CD14-positive monocyte (primary cell): ENCODE results near the gene CPNE9. TPM values are rescaled to one million over a fixed set of nuclear protein-coding genes. Genes with fewer than 3 reads are reported as not detected.
A peak's percentile ranks its signal among the peaks of the same experiment; 100 is the strongest.

Experiments
- DNase-seq, 3 donors: peaks; one replicate each; pipeline ENCODE4 v3.0.0-alpha.2; 2011 to 2022
- H2AFZ ChIP-seq: 2 replicates; pipeline ENCODE4 v1.6.0; 2012; ENCODE audit warnings: mild to moderate bottlenecking, low read depth, low read length, inconsistent platforms; ENCODE audit not compliant: insufficient read depth, poor library complexity, severe bottlenecking
- H3K27ac ChIP-seq, 2 donors: 1 replicate in 1 of 2; 2 replicates in 1 of 2; pipeline ENCODE4 v1.5.1; 2012 to 2013; ENCODE audit warnings: low read length in 2 of 2, control low read depth in 1 of 2, inconsistent platforms in 1 of 2, low read depth in 1 of 2, mild to moderate bottlenecking in 1 of 2
- H3K27me3 ChIP-seq, 2 donors: one replicate each; pipeline versions ENCODE4 v1.6.0 to v1.6.1; 2011 to 2013; ENCODE audit warnings: low read length in 2 of 2; ENCODE audit not compliant: control insufficient read depth in 2 of 2, insufficient read depth in 2 of 2
- H3K36me3 ChIP-seq, 2 donors: replicated peaks in 1 of 2; 1 replicate in 1 of 2; 2 replicates in 1 of 2; pipeline versions ENCODE4 v1.5.1 to v1.6.1; 2012 to 2013; ENCODE audit warnings: low read length in 2 of 2, control low read depth in 1 of 2, inconsistent platforms in 1 of 2, mild to moderate bottlenecking in 1 of 2; ENCODE audit not compliant: insufficient read depth in 2 of 2, control insufficient read depth in 1 of 2
- H3K4me1 ChIP-seq, 2 donors: 1 replicate in 1 of 2; 2 replicates in 1 of 2; pipeline versions ENCODE4 v1.5.1 to v1.6.1; 2012 to 2013; ENCODE audit warnings: low read length in 2 of 2, control low read depth in 1 of 2, inconsistent platforms in 1 of 2, mild to moderate bottlenecking in 1 of 2, moderate library complexity in 1 of 2; ENCODE audit not compliant: insufficient read depth in 2 of 2, control insufficient read depth in 1 of 2
- H3K4me2 ChIP-seq: replicated peaks from 2 replicates; pipeline ENCODE3; 2012; ENCODE audit warnings: low read length, moderate library complexity, mild to moderate bottlenecking; ENCODE audit not compliant: poor library complexity, severe bottlenecking; ENCODE audit errors: extremely low read depth
- H3K4me3 ChIP-seq, 3 experiments: fragments of 200-600 bp in 1 of 3; sonication (generic) in 1 of 3; replicated peaks in 1 of 3; 1 replicate in 2 of 3; 2 replicates in 1 of 3; pipeline ENCODE4 v1.5.1; 2011 to 2013; ENCODE audit warnings: low read length in 3 of 3, mild to moderate bottlenecking in 3 of 3, control low read depth in 2 of 3, low read depth in 2 of 3, inconsistent platforms in 1 of 3, moderate library complexity in 1 of 3
- H3K79me2 ChIP-seq: 2 replicates; pipeline ENCODE4 v1.6.0; 2012; ENCODE audit warnings: mild to moderate bottlenecking, control low read depth, inconsistent platforms, low read length, moderate library complexity; ENCODE audit not compliant: insufficient read depth
- H3K9ac ChIP-seq: 2 replicates; pipeline ENCODE4 v1.6.0; 2017; ENCODE audit warnings: low read length, mild to moderate bottlenecking; ENCODE audit not compliant: insufficient read depth, poor library complexity, severe bottlenecking
- H3K9me3 ChIP-seq, 2 donors: replicated peaks in 1 of 2; 1 replicate in 1 of 2; 2 replicates in 1 of 2; pipeline versions ENCODE4 v1.5.1 to v1.6.1; 2012 to 2013; ENCODE audit warnings: low read length in 2 of 2, control low read depth in 1 of 2; ENCODE audit not compliant: control insufficient read depth in 1 of 2, insufficient read depth in 1 of 2
- H4K20me1 ChIP-seq: 2 replicates; pipeline ENCODE4 v1.6.0; 2012; ENCODE audit warnings: mild to moderate bottlenecking, low read length, control low read depth, moderate library complexity; ENCODE audit not compliant: insufficient read depth
- H3K27ac Mint-ChIP-seq, 7 donors: one replicate each; pipeline ENCODE4 v1.8.0; 2020; ENCODE audit warnings: mild to moderate bottlenecking in 7 of 7, mixed read lengths in 7 of 7, moderate library complexity in 6 of 7, inconsistent platforms in 2 of 7
- H3K27me3 Mint-ChIP-seq, 3 donors: one replicate each; pipeline ENCODE4 v1.8.0; 2021 to 2022; ENCODE audit warnings: low read depth in 3 of 3, mild to moderate bottlenecking in 3 of 3, mixed read lengths in 3 of 3, moderate library complexity in 3 of 3, inconsistent platforms in 1 of 3
- H3K36me3 Mint-ChIP-seq, 2 donors: one replicate each; pipeline ENCODE4 v1.8.0; 2020; ENCODE audit warnings: mixed read lengths in 2 of 2, inconsistent platforms in 1 of 2, mild to moderate bottlenecking in 1 of 2
- H3K4me1 Mint-ChIP-seq: one replicate; pipeline ENCODE4 v1.8.0; 2020; ENCODE audit warnings: mild to moderate bottlenecking, mixed read lengths
- H3K4me3 Mint-ChIP-seq, 2 donors: one replicate each; pipeline ENCODE4 v1.8.0; 2020; ENCODE audit warnings: mild to moderate bottlenecking in 2 of 2, mixed read lengths in 2 of 2, moderate library complexity in 1 of 2
- H3K9me3 Mint-ChIP-seq, 7 donors: one replicate each; pipeline ENCODE4 v1.8.0; 2020 to 2022; ENCODE audit warnings: mixed read lengths in 7 of 7, mild to moderate bottlenecking in 6 of 7, moderate library complexity in 6 of 7, inconsistent platforms in 2 of 7
- CTCF ChIP-seq: fragments of 200-600 bp; IDR thresholded peaks from one replicate; pipeline ENCODE4 v1.8.0; 2022; ENCODE audit warnings: antibody characterized with exemption, mild to moderate bottlenecking
- WGBS: methylation state at CpG from one replicate; pipeline ENCODE4 v1.1.5; 2013; ENCODE audit warnings: missing lambda C conversion rate; ENCODE audit not compliant: insufficient coverage; 5-methylcytosine and 5-hydroxymethylcytosine counted together
- intact Hi-C, 2 donors: fragments of 100-400 bp; cut with micrococcal nuclease; formaldehyde crosslinking; loops; one replicate each; pipeline versions ENCODE4 v1.15.0 to v1.15.1; 2023
- polyA plus RNA-seq, 3 donors: library from polyadenylated mRNA; depleted of rRNA in 1 of 3; unstranded in 2 of 3; stranded (reverse) in 1 of 3; fragments of 300-500 nt in 2 of 3; fragments of >200 nt in 1 of 3; fragmentation: Illumina TruSeq in 2 of 3; gene quantifications; 1 replicate in 2 of 3; 2 replicates in 1 of 3; pipeline ENCODE4 v1.2.3, GENCODE V29; 2012 to 2021

Gene CPNE9
- polyA plus RNA-seq, 3 donors = 0.51 to 0.55 TPM; not detected in 1

DNA sequence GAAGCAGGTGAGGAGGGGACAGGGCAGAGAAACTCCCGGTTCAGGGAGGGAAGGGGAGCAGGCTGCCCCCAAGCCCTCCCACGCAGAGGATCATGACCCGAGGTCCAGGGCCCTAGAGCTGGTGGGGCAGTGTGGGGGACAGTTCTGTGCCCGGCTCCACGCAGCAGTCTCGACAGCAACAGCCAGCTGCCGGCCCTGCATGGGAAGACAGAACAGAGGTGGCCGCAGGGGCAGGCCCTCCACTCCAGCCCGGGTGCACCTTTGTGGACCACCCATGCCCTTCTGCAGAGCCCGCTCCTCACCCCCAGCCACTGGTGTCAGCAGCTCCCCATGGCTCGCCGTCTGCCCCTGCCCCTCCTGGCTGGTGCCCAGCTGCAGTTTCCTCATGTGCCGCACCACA lies 53.8 kb downstream of the CPNE9 start:
- Histone ChIP-seq H2AFZ (no peak overlapping the region), H3K79me2 (peaks cover under 1% of the 10 kb centered on the region), H3K4me1 (peaks cover 12 to 14% of the 10 kb centered on the region in 2 donors), H3K27me3 (no peaks in the 10 kb centered on the region), H4K20me1 (peaks cover 43% of the 10 kb centered on the region), H3K27ac (no peak overlapping the region), H3K36me3 (peaks cover 61 to 84% of the 10 kb centered on the region in 2 donors), H3K9ac (no peak overlapping the region), H3K4me2 (no peak overlapping the region), H3K4me3 (no peak overlapping the region), H3K9me3 (no peaks in the 10 kb centered on the region)
- Mint-ChIP-seq H3K9me3 (peaks cover 0 to 7% (median 0%) of the 10 kb centered on the region in 7 donors), H3K36me3 (peaks cover 70 to 93% of the 10 kb centered on the region in 2 donors), H3K4me1 (peaks cover 14% of the 10 kb centered on the region), H3K27me3 (peaks cover 0 to 1% (median 0%) of the 10 kb centered on the region in 3 donors), H3K27ac (no peak overlapping the region), H3K4me3 (no peak overlapping the region)
- DNase-seq = no peak
- no peak for TF ChIP-seq CTCF
- 96% methylated on average over 11 of the region's 13 CpGs for WGBS
- intact Hi-C loops = no loop called here

DNA sequence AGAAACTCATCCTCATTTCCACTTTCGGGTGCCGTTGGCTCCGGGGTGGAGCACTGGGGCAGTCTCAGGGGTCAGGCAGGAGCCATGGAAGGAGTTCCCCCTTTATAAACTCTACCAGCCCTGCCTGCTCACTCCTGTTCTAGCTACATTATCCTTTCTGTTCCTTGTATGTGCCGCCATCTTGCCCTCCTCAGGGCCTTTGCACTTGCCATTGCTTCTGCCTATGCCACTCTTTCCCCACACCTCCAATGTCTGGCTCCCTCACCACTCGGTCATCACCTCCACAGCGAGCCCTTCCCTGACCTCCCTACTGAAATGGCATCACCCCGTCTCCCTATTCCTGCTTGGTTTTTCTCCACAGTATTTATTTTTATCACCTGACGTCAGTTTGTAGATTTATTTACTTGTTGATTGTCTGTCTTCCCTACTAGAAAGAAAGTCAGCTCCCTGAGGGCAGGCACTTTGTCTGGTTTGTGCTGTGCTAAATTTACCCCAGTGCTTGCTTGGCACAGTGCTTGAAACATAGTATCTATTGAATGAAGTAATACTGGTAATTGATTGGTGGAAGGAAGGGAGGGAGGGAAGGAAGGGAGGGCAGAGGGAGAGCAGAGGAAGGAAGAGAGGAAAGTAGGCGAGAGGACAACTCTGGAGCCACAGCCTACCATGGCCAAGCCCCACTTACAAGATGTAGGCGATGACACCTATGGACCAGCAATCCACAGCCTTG lies 57.3 kb downstream of the CPNE9 start:
- Mint-ChIP-seq H3K36me3 (peaks cover 76 to 93% of the 10 kb centered on the region in 2 donors), H3K9me3 (peaks cover 0 to 7% (median 0%) of the 10 kb centered on the region in 7 donors), H3K4me1 (peaks cover 3% of the 10 kb centered on the region), H3K27me3 (peaks cover 0 to 4% (median 0%) of the 10 kb centered on the region in 3 donors), H3K27ac (peak overlapping the region in 2 of 7 donors; percentile 49 to 61), H3K4me3 (no peak overlapping the region)
- Histone ChIP-seq H3K9ac (no peak overlapping the region), H3K4me1 (peaks cover under 1 to 2% of the 10 kb centered on the region in 2 donors), H2AFZ (no peak overlapping the region), H3K4me2 (no peak overlapping the region), H3K27ac (no peak overlapping the region), H3K9me3 (no peaks in the 10 kb centered on the region), H3K27me3 (no peaks in the 10 kb centered on the region), H4K20me1 (peaks cover 46% of the 10 kb centered on the region), H3K79me2 (no peaks in the 10 kb centered on the region), H3K4me3 (no peak overlapping the region), H3K36me3 (peaks cover 65 to 95% of the 10 kb centered on the region in 2 donors)
- intact Hi-C loops = no loop called here
- TF ChIP-seq CTCF = no peak
- no peak for DNase-seq
- WGBS = 95% methylated on average over 4 of the region's 10 CpGs
